MM.1S (cell line): ENCODE results near the gene TIGD2.

Source experiments
- DNase-seq: peaks from one replicate; pipeline ENCODE4 v3.0.0-alpha.2; 2015
- H2AFZ ChIP-seq: fragments of 300-600 bp; sonication (generic); 2 replicates; pipeline ENCODE4 v1.6.0; 2016; ENCODE audit warnings: antibody characterized with exemption, low read length
- H3F3A ChIP-seq: fragments of 300-600 bp; sonication (generic); 2 replicates; pipeline ENCODE4 v1.6.1; 2016; ENCODE audit warnings: mild to moderate bottlenecking, antibody characterized with exemption, low read length, moderate library complexity, mixed read lengths; ENCODE audit not compliant: insufficient read depth
- H3K27ac ChIP-seq: fragments of 300-600 bp; sonication (generic); 2 replicates; pipeline ENCODE4 v1.5.1; 2016; ENCODE audit warnings: mild to moderate bottlenecking, low read length
- H3K27me3 ChIP-seq: fragments of 300-600 bp; sonication (generic); replicated peaks from 2 replicates; pipeline ENCODE4 v1.6.0; 2016; ENCODE audit warnings: low read length; ENCODE audit not compliant: insufficient read depth
- H3K36me3 ChIP-seq: fragments of 300-600 bp; sonication (generic); replicated peaks from 2 replicates; pipeline ENCODE4 v1.6.1; 2016; ENCODE audit warnings: mild to moderate bottlenecking, low read length, mixed read lengths; ENCODE audit not compliant: insufficient read depth
- H3K4me1 ChIP-seq: fragments of 300-600 bp; sonication (generic); 2 replicates; pipeline ENCODE4 v1.6.1; 2016; ENCODE audit warnings: low read length, mixed read lengths
- H3K4me2 ChIP-seq: fragments of 300-600 bp; sonication (generic); 2 replicates; pipeline ENCODE4 v1.6.0; 2016; ENCODE audit warnings: low read depth, low read length
- H3K4me3 ChIP-seq: fragments of 300-600 bp; sonication (generic); 2 replicates; pipeline ENCODE4 v1.5.1; 2016; ENCODE audit warnings: low read length, mixed read lengths
- H3K79me2 ChIP-seq: fragments of 300-600 bp; sonication (generic); 2 replicates; pipeline ENCODE4 v1.6.1; 2016; ENCODE audit warnings: mixed run types, low read length, mixed read lengths
- H3K9ac ChIP-seq: fragments of 300-600 bp; sonication (generic); 2 replicates; pipeline ENCODE4 v1.6.1; 2016; ENCODE audit warnings: low read length, mixed read lengths
- H3K9me2 ChIP-seq: fragments of 300-600 bp; sonication (generic); replicated peaks from 2 replicates; pipeline ENCODE4 v1.6.1; 2016; ENCODE audit warnings: mild to moderate bottlenecking, low read length, mixed read lengths; ENCODE audit not compliant: insufficient read depth
- H3K9me3 ChIP-seq: fragments of 300-600 bp; sonication (generic); replicated peaks from 2 replicates; pipeline ENCODE4 v1.6.1; 2016; ENCODE audit warnings: mild to moderate bottlenecking, low read length, mixed read lengths; ENCODE audit not compliant: insufficient read depth
- H4K20me1 ChIP-seq: fragments of 300-600 bp; sonication (generic); 2 replicates; pipeline ENCODE4 v1.6.1; 2016; ENCODE audit warnings: mild to moderate bottlenecking, low read length, moderate library complexity, mixed read lengths; ENCODE audit not compliant: insufficient read depth
- EZH2 ChIP-seq: fragments of 300-600 bp; sonication (generic); optimal IDR thresholded peaks from 2 replicates; pipeline ENCODE3; 2017; ENCODE audit warnings: low read depth, mild to moderate bottlenecking, antibody characterized with exemption, low read length, mixed read lengths
- EZH2phosphoT487 ChIP-seq: fragments of 300-600 bp; sonication (generic); IDR thresholded peaks from 2 replicates; pipeline ENCODE4 v1.6.1; 2018; ENCODE audit warnings: antibody characterized with exemption, low read length
- TF ChIP-seq, protein P1 (sequence below): fragments of 300-600 bp; sonication (generic); IDR thresholded peaks from 2 replicates; pipeline ENCODE4 v1.5.1; 2016; ENCODE audit warnings: antibody characterized with exemption, low read length, mixed read lengths

The TIGD2 gene

DNA sequence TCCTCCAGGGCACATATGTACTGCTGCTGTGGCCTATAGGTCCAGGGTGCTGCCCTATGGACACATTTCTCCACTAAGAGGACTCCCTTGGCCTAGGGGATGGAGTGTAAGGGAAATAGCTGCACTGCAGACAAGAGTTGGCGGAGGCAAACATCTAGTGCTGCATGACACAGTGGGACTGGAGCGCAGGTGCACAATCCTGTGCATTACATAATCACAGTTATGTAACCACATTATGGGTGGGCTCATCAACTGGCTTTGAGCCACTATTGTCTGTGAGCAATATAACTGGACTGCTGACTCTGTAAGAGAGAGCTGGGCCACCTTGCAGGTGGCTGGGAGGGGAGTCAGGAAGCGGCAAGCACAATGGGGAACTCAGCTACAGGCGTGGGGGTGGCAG lies 3.2 kb upstream of the TIGD2 start:
- no peak for DNase-seq
- Histone ChIP-seq H3K36me3 (no peaks in the 10 kb centered on the region), H3K9me3 (no peaks in the 10 kb centered on the region), H3F3A (no peaks in the 10 kb centered on the region), H3K9me2 (no peaks in the 10 kb centered on the region), H3K79me2 (peaks cover 11% of the 10 kb centered on the region; the same call in 1 of the 2 replicates), H4K20me1 (no peaks in the 10 kb centered on the region), H3K4me1 (peaks cover 12% of the 10 kb centered on the region; the same call in 1 of the 2 replicates), H2AFZ (no peak overlapping the region), H3K4me2 (no peak overlapping the region), H3K4me3 (no peak overlapping the region), H3K27ac (no peak overlapping the region), H3K9ac (no peak overlapping the region), H3K27me3 (peaks cover 13% of the 10 kb centered on the region)
- TF ChIP-seq EZH2phosphoT487 = no peak
- TF ChIP-seq EZH2 = no peak
- TF ChIP-seq, protein P1, sequence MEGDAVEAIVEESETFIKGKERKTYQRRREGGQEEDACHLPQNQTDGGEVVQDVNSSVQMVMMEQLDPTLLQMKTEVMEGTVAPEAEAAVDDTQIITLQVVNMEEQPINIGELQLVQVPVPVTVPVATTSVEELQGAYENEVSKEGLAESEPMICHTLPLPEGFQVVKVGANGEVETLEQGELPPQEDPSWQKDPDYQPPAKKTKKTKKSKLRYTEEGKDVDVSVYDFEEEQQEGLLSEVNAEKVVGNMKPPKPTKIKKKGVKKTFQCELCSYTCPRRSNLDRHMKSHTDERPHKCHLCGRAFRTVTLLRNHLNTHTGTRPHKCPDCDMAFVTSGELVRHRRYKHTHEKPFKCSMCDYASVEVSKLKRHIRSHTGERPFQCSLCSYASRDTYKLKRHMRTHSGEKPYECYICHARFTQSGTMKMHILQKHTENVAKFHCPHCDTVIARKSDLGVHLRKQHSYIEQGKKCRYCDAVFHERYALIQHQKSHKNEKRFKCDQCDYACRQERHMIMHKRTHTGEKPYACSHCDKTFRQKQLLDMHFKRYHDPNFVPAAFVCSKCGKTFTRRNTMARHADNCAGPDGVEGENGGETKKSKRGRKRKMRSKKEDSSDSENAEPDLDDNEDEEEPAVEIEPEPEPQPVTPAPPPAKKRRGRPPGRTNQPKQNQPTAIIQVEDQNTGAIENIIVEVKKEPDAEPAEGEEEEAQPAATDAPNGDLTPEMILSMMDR = no peak

DNA sequence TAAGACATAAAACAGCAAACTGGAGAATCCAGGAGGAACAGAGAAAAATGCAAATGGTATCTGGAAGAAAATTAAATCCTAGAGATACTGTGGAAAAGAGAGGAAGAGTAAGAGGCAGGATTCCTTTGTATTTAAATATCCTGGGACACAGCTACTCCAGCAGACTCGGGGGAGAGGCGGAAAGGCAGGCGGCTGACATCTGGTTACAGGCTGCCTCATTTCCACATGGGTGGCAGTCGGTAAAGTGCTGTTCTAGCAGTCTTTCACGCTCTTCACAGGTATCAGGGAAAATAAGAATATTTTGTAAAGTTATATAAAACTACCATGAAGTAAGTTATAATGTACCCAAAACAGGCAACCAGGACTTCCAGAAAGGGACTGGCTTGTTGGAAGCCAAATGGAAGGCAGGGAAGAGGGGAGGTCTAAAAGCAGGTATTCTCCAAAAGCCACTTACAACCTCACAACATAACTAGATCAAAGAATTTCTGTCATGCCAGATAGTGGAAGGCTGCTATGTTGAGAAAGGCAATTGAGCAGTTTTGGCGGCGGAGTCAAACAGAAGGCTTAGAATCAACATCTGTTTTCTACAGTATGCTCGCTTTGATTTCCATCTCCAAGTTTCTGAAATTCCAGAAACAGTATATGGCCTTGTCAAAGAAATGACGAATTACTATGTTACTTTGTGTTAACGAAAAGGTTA lies 1.3 kb upstream of the TIGD2 start:
- H3K27me3 ChIP-seq = peaks cover 13% of the 10 kb centered on the region
- H3K4me2 ChIP-seq = peak overlapping the region; percentile 96
- TF ChIP-seq, protein P1 = no peak
- TF ChIP-seq EZH2 (no peak), EZH2phosphoT487 (no peak)
- peaks cover 12% of the 10 kb centered on the region; the same call in 1 of the 2 replicates for H3K4me1 ChIP-seq
- no peaks in the 10 kb centered on the region for H3K36me3 ChIP-seq
- H4K20me1 ChIP-seq = no peaks in the 10 kb centered on the region
- peak overlapping the region; percentile 94 for H2AFZ ChIP-seq
- no peaks in the 10 kb centered on the region for H3K9me2 ChIP-seq
- no peak overlapping the region for H3K9ac ChIP-seq
- no peaks in the 10 kb centered on the region for H3F3A ChIP-seq
- peak overlapping the region; percentile 80 for H3K4me3 ChIP-seq
- peaks cover 11% of the 10 kb centered on the region; the same call in 1 of the 2 replicates for H3K79me2 ChIP-seq
- no peak overlapping the region for H3K27ac ChIP-seq
- no peak for DNase-seq
- H3K9me3 ChIP-seq = no peaks in the 10 kb centered on the region

DNA sequence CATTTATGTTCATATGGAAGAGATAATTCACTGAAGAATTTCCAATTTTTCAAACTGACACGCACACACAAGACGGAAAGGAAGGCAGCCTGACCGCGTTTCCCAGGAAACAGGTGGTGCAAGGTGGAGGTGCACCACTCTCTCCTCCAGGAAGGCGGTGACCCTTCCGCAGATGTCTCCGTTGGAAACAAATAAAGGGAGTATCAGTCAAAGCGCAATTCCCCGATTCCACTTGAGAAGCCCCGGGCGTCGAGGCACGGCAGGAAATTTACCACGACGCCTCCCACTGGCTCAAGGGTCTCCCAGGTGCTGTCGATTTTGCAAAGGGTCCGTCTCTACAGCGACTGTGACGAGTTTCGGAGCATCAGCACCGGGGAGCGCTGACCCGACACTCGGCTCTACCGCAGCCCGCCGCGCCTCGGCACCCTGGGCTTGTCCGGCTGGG lies 770 bp upstream of the TIGD2 start:
- Histone ChIP-seq H3F3A (no peaks in the 10 kb centered on the region), H3K4me3 (peak overlapping the region; percentile 80), H4K20me1 (no peaks in the 10 kb centered on the region), H3K4me2 (peak overlapping the region; percentile 96), H3K4me1 (peaks cover 12% of the 10 kb centered on the region; the same call in 1 of the 2 replicates), H3K27ac (no peak overlapping the region), H2AFZ (peak overlapping the region; percentile 94), H3K9me3 (no peaks in the 10 kb centered on the region), H3K79me2 (peaks cover 11% of the 10 kb centered on the region; the same call in 1 of the 2 replicates), H3K9me2 (no peaks in the 10 kb centered on the region), H3K27me3 (peaks cover 13% of the 10 kb centered on the region), H3K9ac (peak overlapping the region; percentile 52; the same call in 1 of the 2 replicates), H3K36me3 (no peaks in the 10 kb centered on the region)
- no peak for DNase-seq
- TF ChIP-seq, protein P1 = no peak
- TF ChIP-seq EZH2 = no peak
- no peak for TF ChIP-seq EZH2phosphoT487
